H1 (cell line): ENCODE data around the gene NEK2.

Source experiments
- CTCF ChIP-seq, 3 experiments: IDR thresholded peaks; 1 replicate in 2 of 3; 2 replicates in 1 of 3; pipeline versions ENCODE4 v1.5.1 to v1.6.1; 2011; ENCODE audit warnings: low read length in 3 of 3, mild to moderate bottlenecking in 3 of 3, inconsistent platforms in 2 of 3, low read depth in 1 of 3, moderate library complexity in 1 of 3; ENCODE audit not compliant: insufficient read depth in 1 of 3; ENCODE audit errors: control extremely low read depth in 1 of 3
- EZH2 ChIP-seq: fragments of 200-600 bp; sonication (generic); IDR thresholded peaks from 2 replicates; pipeline ENCODE4 v1.7.1; 2012; ENCODE audit warnings: low read depth, mild to moderate bottlenecking, moderate library complexity, low read length, inconsistent platforms; ENCODE audit not compliant: severe bottlenecking
- KDM1A ChIP-seq: fragments of 200-600, 300-600 bp; sonication (generic); IDR thresholded peaks from 2 replicates; pipeline ENCODE4 v1.7.1; 2016; ENCODE audit warnings: mild to moderate bottlenecking, low read length, borderline replicate concordance
- POLR2A ChIP-seq, 2 experiments: IDR thresholded peaks; 1 replicate in 1 of 2; 2 replicates in 1 of 2; pipeline ENCODE4 v1.6.1; 2011; ENCODE audit warnings: low read depth in 2 of 2, low read length in 2 of 2, mild to moderate bottlenecking in 2 of 2; ENCODE audit errors: control extremely low read depth in 1 of 2
- POU5F1 ChIP-seq: IDR thresholded peaks from 2 replicates; pipeline ENCODE4 v1.6.1; 2011; ENCODE audit warnings: low read depth, mild to moderate bottlenecking, low read length, moderate library complexity
- SP2 ChIP-seq: IDR thresholded peaks from 2 replicates; pipeline ENCODE4 v1.6.1; 2012; ENCODE audit warnings: mild to moderate bottlenecking, low read length, inconsistent platforms
- TAF1 ChIP-seq: IDR thresholded peaks from 2 replicates; pipeline ENCODE4 v1.6.1; 2011; ENCODE audit warnings: mild to moderate bottlenecking, low read depth, low read length

- TF ChIP-seq CTCF (IDR thresholded peaks at IDR 0.05; ENCODE audit: control extremely low read depth in 1 of 3, insufficient read depth in 1 of 3, low read depth in 1 of 3, low read length in 3 of 3) (no peak), POU5F1 (no peak), KDM1A (no peak), EZH2 (no peak), POLR2A (IDR thresholded peaks at IDR 0.05; ENCODE audit: control extremely low read depth in 1 of 2, low read depth in 2 of 2, low read length in 2 of 2) (no peak), TAF1 (no peak), SP2 (no peak)
These were observed 35.9 kb upstream of the NEK2 start for GRCh38 chr1:211711315-211711705.
